ENCODE data around the gene SRD5A1.
A peak's percentile ranks its signal among the peaks of the same experiment; 100 is the strongest.

The SRD5A1 gene

GRCh38 chr5:6683241-6683640 is 50.0 kb downstream of the SRD5A1 start:
- no peak for DNase-seq (ENCODE audit: low read depth, low spot score)

DNA sequence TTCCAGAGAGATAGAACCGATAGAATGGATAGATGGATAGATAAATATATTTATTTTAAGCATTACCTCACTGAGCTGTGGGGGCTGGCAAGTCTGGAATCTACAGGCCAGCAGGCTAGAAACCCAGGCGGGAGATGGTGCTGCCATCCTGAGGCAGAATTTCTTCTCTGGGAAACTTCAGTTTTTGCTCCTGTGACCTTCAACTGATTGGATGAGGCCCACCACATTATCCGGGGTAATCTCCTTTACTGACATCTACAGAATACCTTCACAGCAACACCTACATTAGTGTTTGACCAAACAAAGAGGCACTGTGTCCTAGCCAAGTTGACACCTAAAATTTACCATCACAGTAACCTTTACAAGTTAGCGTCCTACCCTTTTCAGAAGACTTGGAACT is 50.8 kb downstream of the SRD5A1 start:
- DNase-seq (ENCODE audit: low read depth, low spot score): no peak

- no peak for DNase-seq (ENCODE audit: low read depth, low spot score)
Observed at GRCh38 chr5:6686501-6686900, 53.3 kb downstream of the SRD5A1 start.

- peak; percentile 32 for DNase-seq (ENCODE audit: low read depth, low spot score)
Observed at GRCh38 chr5:6686915-6687409, 53.7 kb downstream of the SRD5A1 start.

DNA sequence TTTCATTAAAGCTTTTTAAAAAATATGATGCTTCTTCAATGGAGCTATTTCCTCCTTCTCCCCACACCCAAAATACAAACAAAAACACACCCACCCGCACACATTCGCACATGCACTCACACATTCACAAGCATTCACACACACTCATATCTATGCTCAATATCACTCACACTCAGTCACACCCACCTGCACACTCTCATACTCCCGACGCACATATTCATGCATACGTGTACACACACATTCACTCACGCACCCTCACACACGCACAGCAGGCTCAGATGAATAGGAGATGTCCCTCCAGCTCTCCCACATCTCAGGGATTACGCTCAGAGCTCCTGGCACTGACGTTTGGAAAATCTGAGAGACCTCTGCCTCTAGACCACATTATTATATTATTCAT is 54.3 kb downstream of the SRD5A1 start:
- DNase-seq (ENCODE audit: low read depth, low spot score): no peak

DNA sequence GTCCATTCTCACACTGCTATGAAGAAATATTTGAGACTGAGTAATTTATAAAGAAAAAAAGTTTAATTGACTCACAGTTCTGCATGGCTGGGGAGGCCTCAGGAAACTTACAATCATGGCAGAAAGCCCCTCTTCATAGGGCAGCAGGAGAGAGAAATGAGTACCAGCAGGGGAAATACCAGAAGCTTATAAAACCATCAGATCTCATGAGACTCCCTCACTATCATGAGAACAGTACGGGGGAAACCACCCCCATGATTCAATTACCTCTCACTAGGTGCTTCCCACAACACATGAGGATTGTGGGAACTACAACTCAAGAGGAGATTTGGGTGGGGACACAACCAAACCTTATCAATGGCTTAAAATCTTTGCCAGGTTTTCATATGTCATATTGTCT is 59.7 kb downstream of the SRD5A1 start:
- no peak for DNase-seq (ENCODE audit: low read depth, low spot score)

- DNase-seq (ENCODE audit: low read depth, low spot score): no peak
Observed at GRCh38 chr5:6698696-6699095, 65.5 kb downstream of the SRD5A1 start.

GRCh38 chr5:6699357-6699756 is 66.1 kb downstream of the SRD5A1 start:
- no peak for DNase-seq (ENCODE audit: low read depth, low spot score)

DNA sequence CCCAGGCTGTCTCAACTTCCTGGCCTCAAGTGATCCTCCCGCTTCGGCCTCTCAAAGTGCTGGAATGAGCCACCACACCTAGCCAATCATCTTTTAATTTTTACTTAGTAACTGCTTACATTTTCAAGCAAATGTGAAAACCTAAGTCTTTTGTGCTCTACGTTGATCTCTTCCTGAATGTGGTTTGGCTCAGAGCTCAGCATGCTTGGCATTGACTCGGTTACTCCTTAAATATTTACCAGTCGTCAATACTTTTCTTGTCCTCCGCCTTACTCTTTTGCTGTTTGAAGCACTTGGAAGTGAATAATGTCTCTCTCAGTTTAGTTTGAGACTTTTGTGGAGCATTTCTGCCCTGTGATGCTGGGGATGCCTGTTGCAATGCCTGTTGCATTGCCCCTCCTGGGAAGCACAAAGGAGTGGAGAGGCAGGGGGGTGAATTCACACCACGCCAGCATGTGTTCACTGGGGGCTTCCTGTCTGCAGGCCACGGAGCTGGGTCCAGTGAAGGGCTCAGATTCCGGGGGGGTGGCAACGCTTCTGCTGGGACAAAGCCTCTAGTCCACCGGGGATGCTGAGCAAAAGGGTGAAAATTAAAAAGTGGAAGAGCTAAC is 66.9 kb downstream of the SRD5A1 start:
- DNase-seq (ENCODE audit: low read depth, low spot score): no peak

- DNase-seq (ENCODE audit: low read depth, low spot score): no peak
Observed at GRCh38 chr5:6700685-6701355, 67.6 kb downstream of the SRD5A1 start.

GRCh38 chr5:6701491-6701890 is 68.3 kb downstream of the SRD5A1 start:
- no peak for DNase-seq (ENCODE audit: low read depth, low spot score)

- no peak for DNase-seq (ENCODE audit: low read depth, low spot score)
Observed at GRCh38 chr5:6702633-6703032, 69.4 kb downstream of the SRD5A1 start.

- DNase-seq (ENCODE audit: low read depth, low spot score): no peak
Observed at GRCh38 chr5:6703806-6704205, 70.6 kb downstream of the SRD5A1 start.

DNA sequence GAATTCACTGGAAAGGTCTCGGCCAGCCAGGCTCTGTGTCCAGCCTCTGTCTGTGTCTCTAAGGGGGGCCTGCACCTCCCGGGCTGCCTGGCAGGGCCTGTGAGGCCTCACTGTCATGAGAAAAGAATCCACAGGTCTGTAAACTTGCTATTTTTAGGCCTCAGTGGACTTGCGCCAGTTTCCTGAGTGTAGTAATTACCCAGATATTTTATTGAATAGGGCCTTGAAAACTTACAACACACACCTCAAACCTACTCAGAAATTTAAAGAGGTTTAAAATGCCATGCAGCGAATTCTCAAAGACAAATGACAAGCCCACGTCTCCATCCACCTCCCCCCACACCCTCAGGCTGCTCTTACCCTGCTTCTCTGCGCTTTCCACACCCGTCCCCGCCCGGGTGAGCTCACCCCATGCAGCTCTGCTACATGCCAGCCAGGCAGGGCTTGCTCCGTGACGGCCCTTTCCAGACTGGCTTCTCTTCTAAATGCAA is 71.2 kb downstream of the SRD5A1 start:
- DNase-seq (ENCODE audit: low read depth, low spot score): no peak

DNA sequence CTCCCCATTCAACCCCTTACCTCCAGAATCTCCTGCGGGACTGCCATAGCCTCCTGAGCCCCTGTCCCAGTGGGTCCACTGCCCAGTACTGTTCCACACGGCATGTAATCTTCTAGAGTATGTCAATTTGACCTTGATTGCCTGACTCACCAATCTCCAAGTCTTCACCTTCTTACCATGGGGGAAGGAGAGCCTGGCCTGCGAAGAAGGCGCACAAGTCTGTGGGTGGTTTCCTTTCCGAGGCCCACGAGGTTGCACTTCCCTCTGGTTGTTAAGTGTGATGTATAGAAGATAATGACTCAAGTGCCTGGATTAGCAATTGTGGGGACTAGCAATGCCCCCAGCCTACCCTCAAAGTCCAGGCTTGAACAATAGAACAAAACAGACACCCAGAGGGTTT is 71.8 kb downstream of the SRD5A1 start:
- no peak for DNase-seq (ENCODE audit: low read depth, low spot score)

DNA sequence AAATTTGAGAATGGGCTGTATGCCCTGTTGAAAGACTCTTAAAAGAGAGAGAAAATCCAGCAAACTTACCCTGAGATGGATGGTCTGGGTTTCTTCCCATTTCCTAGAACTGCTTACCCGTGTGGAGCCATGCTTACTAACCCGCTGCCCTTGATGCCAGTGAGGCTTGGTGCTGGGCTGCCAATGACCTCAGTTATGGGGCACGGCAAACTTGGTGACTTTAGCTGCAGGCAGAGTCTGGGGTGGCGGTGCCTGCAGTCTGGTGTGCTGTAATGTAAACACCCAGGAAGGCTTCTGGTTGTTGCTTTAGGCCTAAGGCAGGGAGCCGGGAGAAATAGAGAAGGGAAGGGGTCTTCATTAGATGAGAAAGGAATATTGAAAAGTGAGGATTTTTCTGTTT is 72.7 kb downstream of the SRD5A1 start:
- no peak for DNase-seq (ENCODE audit: low read depth, low spot score)

GRCh38 chr5:6707852-6708251 is 74.6 kb downstream of the SRD5A1 start:
- no peak for DNase-seq (ENCODE audit: low read depth, low spot score)

DNA sequence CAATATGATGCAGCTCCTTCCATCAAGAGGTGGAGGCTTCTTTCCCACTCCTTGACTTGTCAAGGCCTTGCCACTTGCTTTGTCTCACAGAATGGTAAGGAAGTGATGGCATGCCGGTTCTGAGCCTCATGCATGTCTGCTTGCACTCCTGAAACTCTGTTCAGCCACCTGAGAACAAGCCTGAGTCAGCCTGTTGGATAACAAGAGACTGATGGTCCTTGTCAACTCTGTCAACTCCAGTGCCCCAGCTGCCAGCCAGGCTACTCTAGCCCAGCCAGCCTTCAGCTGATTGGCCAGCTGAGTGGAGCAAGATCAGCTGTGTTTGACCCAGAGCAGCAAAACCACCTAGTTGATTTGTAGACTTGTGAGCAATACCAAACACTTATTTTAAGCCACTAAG is 75.6 kb downstream of the SRD5A1 start:
- no peak for DNase-seq (ENCODE audit: low read depth, low spot score)

DNA sequence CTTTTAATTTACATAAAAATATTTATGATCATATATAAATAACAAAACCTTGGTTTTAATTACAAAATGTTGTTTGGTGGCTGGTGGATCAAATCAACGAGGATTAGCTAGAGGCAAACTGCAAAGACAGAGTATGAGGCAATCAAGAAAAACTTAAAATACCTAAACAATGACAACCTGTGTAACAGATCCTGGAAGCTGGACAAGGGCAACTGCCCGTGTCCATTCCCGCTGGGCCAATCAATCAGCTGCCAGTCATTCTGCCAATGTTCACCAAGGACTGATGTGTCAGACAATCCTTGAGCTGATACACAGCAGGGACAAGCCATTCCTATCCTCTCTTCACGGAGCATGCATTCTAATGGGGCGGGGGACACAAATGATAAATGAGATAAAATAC is 76.8 kb downstream of the SRD5A1 start:
- DNase-seq (ENCODE audit: low read depth, low spot score): no peak

DNA sequence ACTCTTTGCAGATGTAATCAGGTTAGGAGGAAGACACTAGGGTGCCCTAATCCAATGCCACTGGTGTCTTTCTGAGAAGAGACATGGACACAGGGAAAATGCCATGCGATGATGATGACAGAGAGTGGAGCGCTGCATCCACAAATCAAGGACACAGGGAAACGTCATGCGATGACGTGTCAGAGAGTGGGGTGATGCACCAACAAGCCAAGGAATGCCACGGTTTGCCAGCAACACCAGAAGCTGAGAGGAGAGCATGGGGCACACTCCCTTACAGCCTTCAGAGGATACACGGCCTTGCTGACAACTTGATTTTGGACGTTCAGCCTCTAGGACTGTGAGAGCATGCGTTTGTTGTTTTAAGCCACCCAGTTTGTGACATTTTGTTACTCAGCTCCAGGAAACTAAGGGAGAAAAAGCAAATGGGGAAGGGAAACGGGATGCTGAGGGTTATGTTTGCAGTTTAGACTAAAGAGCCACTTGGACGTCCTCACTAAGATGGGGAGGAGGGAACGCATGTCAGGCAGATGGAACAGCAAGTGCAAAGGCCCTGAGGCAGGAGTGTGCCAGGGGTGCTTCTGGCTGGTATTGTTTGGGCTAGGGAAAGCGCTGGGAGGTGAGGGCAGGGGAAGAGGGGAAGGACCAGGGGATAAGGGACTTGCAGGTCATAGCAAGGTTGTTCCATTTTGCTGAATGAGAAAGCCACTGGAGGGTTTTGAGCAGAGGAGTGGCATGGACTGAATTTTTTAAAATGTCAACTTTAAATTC is 77.5 kb downstream of the SRD5A1 start:
- no peak for DNase-seq (ENCODE audit: low read depth, low spot score)

DNA sequence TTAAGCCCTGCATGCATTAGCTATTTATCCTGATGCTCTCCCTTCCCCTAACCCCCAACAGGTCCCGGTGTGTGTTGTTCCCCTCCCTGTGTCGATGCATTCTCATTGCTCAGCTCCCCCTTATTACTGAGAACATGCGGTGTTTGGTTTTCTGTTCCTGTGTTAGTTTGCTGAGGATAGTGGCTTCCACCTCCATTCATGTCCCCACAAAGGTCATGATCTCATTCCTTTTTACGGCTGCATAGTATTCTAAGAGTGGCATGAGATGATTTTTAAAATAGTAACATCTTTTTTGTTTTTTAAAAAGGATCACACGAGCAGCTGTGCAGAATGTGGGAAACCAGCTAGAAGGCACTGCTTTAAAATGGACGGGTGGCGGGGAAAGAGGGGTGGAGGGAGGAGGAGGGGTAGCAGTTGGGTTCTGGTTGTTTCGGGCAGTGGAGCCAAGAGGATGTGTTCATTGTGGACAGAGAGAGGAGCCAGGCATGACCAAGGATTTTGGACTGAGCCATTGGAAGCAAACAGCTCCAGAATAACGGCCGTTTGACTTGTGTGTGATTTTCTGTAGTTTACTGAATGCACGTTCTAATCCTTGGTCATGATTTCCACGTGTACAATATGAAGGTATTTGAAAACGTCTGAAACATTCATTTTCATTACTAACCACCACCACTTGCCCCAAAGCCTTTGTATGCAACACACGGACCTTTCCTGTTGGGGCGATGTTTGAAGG is 78.3 kb downstream of the SRD5A1 start:
- DNase-seq (ENCODE audit: low read depth, low spot score): no peak

- no peak for DNase-seq (ENCODE audit: low read depth, low spot score)
Observed at GRCh38 chr5:6712142-6712576, 78.9 kb downstream of the SRD5A1 start.
